WI38 (cell line): ENCODE data around the gene RAPGEF5.

ENCODE experiments used
- H3K4me3 ChIP-seq: 2 replicates; pipeline ENCODE4 v1.5.1; 2011; ENCODE audit warnings: low read depth, mild to moderate bottlenecking, control low read depth, low read length
- TF ChIP-seq, protein P1 (sequence below): IDR thresholded peaks from 2 replicates; pipeline ENCODE4 v1.5.1; 2012; ENCODE audit warnings: low read depth, mild to moderate bottlenecking, control low read depth, low read length

RAPGEF5 gene

GRCh38 chr7:22147868-22148267, 209.1 kb downstream of the RAPGEF5 start:
- TF ChIP-seq, protein P1, sequence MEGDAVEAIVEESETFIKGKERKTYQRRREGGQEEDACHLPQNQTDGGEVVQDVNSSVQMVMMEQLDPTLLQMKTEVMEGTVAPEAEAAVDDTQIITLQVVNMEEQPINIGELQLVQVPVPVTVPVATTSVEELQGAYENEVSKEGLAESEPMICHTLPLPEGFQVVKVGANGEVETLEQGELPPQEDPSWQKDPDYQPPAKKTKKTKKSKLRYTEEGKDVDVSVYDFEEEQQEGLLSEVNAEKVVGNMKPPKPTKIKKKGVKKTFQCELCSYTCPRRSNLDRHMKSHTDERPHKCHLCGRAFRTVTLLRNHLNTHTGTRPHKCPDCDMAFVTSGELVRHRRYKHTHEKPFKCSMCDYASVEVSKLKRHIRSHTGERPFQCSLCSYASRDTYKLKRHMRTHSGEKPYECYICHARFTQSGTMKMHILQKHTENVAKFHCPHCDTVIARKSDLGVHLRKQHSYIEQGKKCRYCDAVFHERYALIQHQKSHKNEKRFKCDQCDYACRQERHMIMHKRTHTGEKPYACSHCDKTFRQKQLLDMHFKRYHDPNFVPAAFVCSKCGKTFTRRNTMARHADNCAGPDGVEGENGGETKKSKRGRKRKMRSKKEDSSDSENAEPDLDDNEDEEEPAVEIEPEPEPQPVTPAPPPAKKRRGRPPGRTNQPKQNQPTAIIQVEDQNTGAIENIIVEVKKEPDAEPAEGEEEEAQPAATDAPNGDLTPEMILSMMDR: no peak
- H3K4me3 ChIP-seq: no peak overlapping the region

GRCh38 chr7:22146961-22147512, 209.9 kb downstream of the RAPGEF5 start:
- TF ChIP-seq, protein P1: no peak
- peak overlapping the region; percentile 29; the same call in 1 of the 2 replicates for H3K4me3 ChIP-seq

GRCh38 chr7:22144950-22145349, 212.0 kb downstream of the RAPGEF5 start:
- TF ChIP-seq, protein P1: no peak
- H3K4me3 ChIP-seq: no peak overlapping the region

DNA sequence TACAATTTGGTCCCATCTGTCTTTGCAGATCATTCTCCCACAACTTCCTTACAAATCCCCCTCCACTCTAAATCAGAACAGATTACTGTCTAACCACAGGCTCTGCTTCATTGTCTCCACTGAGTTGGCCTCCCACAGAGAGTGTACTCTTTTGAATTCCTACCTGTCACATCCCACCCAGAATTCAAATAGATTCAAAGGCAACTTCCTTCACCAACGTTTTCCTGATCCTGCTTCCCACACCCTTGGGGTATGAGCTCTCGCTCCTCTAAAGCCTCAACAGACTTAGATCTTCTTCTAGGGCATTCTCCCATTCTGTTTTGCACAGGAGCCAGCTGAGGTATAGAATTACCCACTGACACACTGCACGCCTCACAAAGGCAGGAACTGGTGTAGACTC, 213.5 kb downstream of the RAPGEF5 start:
- TF ChIP-seq, protein P1: no peak
- H3K4me3 ChIP-seq: no peak overlapping the region

DNA sequence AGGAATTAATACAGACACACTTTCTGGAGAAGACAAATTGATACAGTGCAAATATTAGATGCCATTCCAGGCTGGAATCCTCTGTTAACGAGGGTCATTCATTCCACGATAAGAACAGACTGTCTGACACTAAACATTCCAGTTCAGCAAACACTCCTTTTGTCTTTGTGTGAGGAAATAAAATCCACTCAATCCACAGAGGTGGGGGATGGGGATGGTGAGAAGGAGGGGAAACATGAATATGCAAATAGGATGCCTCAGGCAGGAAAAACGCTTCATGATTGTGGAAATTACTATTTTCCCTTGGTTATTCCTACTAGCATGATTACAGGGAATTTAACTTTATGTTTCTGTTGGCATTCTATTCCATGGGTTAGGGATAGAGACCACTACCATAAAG, 214.4 kb downstream of the RAPGEF5 start:
- H3K4me3 ChIP-seq: no peak overlapping the region
- TF ChIP-seq, protein P1: no peak

DNA sequence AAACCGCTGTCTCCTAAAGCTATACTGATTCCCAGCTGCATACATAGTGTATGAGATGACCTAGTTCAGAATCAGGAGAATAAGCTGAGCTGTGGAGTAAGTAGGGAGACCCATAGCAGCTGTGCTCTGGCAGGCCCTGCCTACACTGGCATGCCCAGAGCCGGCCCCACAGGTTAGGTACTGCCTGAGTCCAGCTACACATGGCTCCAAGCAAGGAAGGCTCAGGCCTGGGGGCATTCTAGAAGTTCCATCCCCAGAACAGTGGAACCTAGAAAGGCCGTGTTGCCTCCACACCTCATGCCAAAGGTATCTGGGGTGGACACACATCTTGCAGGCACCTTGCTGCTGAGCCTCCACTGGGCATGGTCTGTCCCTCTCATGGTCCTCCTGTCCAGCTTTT, 215.6 kb downstream of the RAPGEF5 start:
- H3K4me3 ChIP-seq: no peak overlapping the region
- TF ChIP-seq, protein P1: no peak

GRCh38 chr7:22140578-22140977, 216.4 kb downstream of the RAPGEF5 start:
- TF ChIP-seq, protein P1: no peak
- H3K4me3 ChIP-seq: no peak overlapping the region
